ENCODE results near the gene CFAP92.

DNA sequence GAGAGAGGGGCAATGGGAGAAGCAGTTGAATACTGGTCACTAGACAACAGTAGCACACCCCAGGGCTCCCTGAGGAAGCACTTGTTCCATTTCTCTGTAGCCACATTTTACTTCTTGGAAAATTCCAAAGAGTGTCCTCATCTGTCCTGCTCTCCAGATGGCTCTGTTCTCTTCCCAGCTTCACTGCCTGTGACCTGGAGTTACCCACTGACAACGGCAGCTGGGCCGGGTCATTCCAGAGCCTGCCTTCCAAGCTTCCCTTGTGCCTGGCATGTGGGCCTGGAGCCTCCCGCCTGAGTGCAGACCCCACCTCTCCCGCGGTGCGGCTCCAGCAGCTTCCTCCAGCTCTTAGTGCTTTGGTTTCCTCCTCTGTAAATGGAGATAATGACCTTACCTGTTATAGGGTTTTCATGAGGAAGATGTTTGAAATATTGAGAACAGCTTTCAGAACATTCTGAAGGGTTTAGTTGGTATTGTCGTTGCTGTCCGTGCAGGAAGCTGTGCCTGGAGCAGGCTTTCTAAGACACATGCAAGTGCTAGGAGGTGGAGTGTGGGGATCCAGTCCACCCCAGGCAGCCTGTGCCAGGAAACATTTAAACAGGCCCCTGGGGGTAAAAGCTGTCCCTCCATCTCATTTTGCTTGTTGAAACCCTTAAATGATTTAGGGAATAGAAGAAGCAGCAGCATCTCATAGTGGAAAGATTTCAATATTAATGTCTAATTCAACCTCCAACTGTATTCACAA lies 32.0 kb upstream of the CFAP92 start:
- TF ChIP-seq, protein P1, sequence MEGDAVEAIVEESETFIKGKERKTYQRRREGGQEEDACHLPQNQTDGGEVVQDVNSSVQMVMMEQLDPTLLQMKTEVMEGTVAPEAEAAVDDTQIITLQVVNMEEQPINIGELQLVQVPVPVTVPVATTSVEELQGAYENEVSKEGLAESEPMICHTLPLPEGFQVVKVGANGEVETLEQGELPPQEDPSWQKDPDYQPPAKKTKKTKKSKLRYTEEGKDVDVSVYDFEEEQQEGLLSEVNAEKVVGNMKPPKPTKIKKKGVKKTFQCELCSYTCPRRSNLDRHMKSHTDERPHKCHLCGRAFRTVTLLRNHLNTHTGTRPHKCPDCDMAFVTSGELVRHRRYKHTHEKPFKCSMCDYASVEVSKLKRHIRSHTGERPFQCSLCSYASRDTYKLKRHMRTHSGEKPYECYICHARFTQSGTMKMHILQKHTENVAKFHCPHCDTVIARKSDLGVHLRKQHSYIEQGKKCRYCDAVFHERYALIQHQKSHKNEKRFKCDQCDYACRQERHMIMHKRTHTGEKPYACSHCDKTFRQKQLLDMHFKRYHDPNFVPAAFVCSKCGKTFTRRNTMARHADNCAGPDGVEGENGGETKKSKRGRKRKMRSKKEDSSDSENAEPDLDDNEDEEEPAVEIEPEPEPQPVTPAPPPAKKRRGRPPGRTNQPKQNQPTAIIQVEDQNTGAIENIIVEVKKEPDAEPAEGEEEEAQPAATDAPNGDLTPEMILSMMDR (IDR thresholded peaks at IDR 0.05; ENCODE audit: insufficient read depth, low read depth, low read length) = no peak
- no peak for TF ChIP-seq EZH2 (IDR thresholded peaks at IDR 0.05; ENCODE audit: insufficient read depth, low read length)
